ENCODE measurements around the gene PLPPR1.

- TF ChIP-seq REST (IDR thresholded peaks at IDR 0.05; ENCODE audit: insufficient read depth in 1 of 2, low read depth in 2 of 2, low read length in 1 of 2): no peak
- no peak for TF ChIP-seq CTCF (IDR thresholded peaks at IDR 0.05)
Observed at GRCh38 chr9:101146508-101146907, 118.0 kb downstream of the PLPPR1 start.

All from Panc1 (cell line).